PC-3 (cell line): ENCODE measurements around the gene AMPD2.

Experiments
- EZH2 ChIP-seq: fragments of 300-600 bp; sonication (generic); IDR thresholded peaks from one replicate; pipeline ENCODE4 v1.6.1; 2017; ENCODE audit warnings: antibody characterized with exemption, mild to moderate bottlenecking, low read length; ENCODE audit not compliant: unreplicated experiment
- TF ChIP-seq, protein P1 (sequence below): fragments of 300-600 bp; sonication (generic); conservative IDR thresholded peaks from 2 replicates; pipeline ENCODE4 v1.5.1; 2017; ENCODE audit warnings: antibody characterized with exemption, low read depth, mild to moderate bottlenecking, low read length

DNA sequence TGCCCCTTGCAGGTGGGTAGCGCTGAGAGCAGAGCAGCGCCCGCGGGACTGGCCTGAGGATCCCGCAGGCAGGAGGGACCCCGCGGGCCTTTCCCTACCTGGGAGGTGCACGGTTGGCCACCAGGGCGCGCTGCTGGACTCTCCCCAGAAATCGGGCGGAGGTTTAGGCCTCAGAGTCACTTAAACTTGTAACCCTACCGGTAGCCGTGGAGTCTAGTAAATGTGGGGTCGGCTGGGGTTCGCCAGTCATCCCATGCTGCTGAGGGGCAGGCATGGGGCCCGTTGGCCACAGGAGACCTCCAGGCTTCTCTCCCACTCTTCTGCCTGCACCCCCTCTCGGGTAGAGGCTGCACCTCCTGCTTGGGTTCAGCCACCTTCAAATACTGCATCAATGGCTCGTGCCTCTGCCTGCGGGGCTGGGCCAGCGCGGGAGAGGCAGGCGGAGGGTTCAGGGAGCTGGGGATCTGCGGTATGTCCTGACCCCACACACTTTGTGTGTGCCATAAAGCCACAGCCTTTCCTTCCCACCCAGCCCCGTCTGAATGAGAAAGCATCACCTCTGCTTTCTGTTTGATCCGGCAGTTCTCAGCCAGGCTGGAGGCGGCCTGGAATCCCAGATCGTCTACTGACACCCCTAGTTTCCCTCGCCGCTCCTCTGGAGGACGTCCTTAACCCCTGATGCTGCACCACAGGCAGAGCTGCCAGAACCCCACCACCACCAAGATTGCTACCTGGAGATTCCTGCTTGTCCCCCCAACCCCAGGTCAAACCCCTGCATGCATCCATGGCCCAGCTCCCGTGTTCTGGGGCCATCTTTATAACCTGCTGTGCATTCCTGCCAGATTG is 24.0 kb downstream of the AMPD2 start:
- TF ChIP-seq, protein P1, sequence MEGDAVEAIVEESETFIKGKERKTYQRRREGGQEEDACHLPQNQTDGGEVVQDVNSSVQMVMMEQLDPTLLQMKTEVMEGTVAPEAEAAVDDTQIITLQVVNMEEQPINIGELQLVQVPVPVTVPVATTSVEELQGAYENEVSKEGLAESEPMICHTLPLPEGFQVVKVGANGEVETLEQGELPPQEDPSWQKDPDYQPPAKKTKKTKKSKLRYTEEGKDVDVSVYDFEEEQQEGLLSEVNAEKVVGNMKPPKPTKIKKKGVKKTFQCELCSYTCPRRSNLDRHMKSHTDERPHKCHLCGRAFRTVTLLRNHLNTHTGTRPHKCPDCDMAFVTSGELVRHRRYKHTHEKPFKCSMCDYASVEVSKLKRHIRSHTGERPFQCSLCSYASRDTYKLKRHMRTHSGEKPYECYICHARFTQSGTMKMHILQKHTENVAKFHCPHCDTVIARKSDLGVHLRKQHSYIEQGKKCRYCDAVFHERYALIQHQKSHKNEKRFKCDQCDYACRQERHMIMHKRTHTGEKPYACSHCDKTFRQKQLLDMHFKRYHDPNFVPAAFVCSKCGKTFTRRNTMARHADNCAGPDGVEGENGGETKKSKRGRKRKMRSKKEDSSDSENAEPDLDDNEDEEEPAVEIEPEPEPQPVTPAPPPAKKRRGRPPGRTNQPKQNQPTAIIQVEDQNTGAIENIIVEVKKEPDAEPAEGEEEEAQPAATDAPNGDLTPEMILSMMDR: peak; percentile 92
- TF ChIP-seq EZH2: no peak
